ENCODE data around the gene STK4. TPM values are rescaled to one million over a fixed set of nuclear protein-coding genes. Genes with fewer than 3 reads are reported as not detected.

STK4 gene
- total RNA-seq, 1 experiment from 2014 or later, result 60.9 TPM

GRCh38 chr20:44917399-44917798 lies 48.9 kb upstream of the STK4 start:
- peaks cover 22% of the 10 kb centered on the region for H3K36me3 ChIP-seq (ENCODE audit: low read depth)

DNA sequence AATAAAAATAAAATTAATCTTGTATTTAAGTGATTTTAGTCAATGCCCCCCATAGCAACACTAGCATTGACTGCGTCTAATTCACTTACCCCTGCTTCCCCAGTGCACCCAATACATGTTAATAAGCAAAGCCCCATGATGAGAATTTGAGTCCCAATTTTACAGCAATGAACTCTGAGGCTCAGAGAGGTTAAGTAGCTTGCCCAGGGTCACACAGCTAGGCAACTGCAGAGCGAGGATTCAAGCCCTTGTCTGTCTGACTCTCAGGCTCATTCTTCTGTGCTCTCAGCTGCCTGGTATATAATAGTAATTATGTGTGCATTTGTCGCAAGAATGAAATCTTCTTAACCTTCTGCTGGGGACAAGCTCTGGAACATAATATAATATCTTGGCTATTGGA lies 48.0 kb upstream of the STK4 start:
- no TSS peak for BruUV-seq (replicated peaks)
- no peaks in the 10 kb centered on the region for H3K27me3 ChIP-seq (ENCODE audit: insufficient read depth, low read depth)
- no peak overlapping the region for H3K4me3 ChIP-seq
- TF ChIP-seq EZH2 (IDR thresholded peaks at IDR 0.05; ENCODE audit: low read depth), result no peak
- TF ChIP-seq, protein P1, sequence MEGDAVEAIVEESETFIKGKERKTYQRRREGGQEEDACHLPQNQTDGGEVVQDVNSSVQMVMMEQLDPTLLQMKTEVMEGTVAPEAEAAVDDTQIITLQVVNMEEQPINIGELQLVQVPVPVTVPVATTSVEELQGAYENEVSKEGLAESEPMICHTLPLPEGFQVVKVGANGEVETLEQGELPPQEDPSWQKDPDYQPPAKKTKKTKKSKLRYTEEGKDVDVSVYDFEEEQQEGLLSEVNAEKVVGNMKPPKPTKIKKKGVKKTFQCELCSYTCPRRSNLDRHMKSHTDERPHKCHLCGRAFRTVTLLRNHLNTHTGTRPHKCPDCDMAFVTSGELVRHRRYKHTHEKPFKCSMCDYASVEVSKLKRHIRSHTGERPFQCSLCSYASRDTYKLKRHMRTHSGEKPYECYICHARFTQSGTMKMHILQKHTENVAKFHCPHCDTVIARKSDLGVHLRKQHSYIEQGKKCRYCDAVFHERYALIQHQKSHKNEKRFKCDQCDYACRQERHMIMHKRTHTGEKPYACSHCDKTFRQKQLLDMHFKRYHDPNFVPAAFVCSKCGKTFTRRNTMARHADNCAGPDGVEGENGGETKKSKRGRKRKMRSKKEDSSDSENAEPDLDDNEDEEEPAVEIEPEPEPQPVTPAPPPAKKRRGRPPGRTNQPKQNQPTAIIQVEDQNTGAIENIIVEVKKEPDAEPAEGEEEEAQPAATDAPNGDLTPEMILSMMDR (conservative IDR thresholded peaks at IDR 0.05), result no peak
- H3K9me3 ChIP-seq (ENCODE audit: insufficient read depth, low read depth), result no peaks in the 10 kb centered on the region
- ChIA-PET POLR2A (ENCODE audit: unreplicated experiment) (no interaction called here), CTCF (no interaction called here)
- H3K27ac ChIP-seq, result no peak overlapping the region
- no peak overlapping the region for H2AFZ ChIP-seq
- H3K4me2 ChIP-seq, result no peak overlapping the region
- no peaks in the 10 kb centered on the region for H3K4me1 ChIP-seq (replicated peaks; ENCODE audit: insufficient read depth)
- DNase-seq, result no peak
- H3K9me2 ChIP-seq (ENCODE audit: insufficient read depth), result no peaks in the 10 kb centered on the region
- H4K20me1 ChIP-seq (ENCODE audit: insufficient read depth), result no peaks in the 10 kb centered on the region
- H3K36me3 ChIP-seq (ENCODE audit: low read depth), result peaks cover 18% of the 10 kb centered on the region
- intact Hi-C loops (cut with micrococcal nuclease; ENCODE audit: unreplicated experiment), result no loop called here
- H3F3A ChIP-seq (ENCODE audit: insufficient read depth, low read depth), result no peaks in the 10 kb centered on the region
- H3K79me2 ChIP-seq (ENCODE audit: low read depth), result no peaks in the 10 kb centered on the region

More at GRCh38 chr20:44917399-44917798, 48.9 kb upstream of the STK4 start:
- no peaks in the 10 kb centered on the region for H3K4me1 ChIP-seq (replicated peaks; ENCODE audit: insufficient read depth)
- peaks cover 5% of the 10 kb centered on the region; the same call in 1 of the 2 replicates for H3K79me2 ChIP-seq (ENCODE audit: low read depth)
- ChIA-PET POLR2A (ENCODE audit: unreplicated experiment) (interaction anchor here (0.7 kb wide), 1 partner anchor 753 kb away, joined by 3 read pairs; no protein-coding TSS in a partner anchor), CTCF (interaction anchor here (0.5 kb wide), 1 partner anchor 398 kb away, joined by 9 read pairs; no protein-coding TSS in a partner anchor)
- no TSS peak for BruUV-seq (replicated peaks)
- no peak for DNase-seq
- no peaks in the 10 kb centered on the region for H3F3A ChIP-seq (ENCODE audit: insufficient read depth, low read depth)
- no peak overlapping the region for H3K4me3 ChIP-seq
- no peaks in the 10 kb centered on the region for H4K20me1 ChIP-seq (ENCODE audit: insufficient read depth)
- no peaks in the 10 kb centered on the region for H3K27me3 ChIP-seq (ENCODE audit: insufficient read depth, low read depth)
- intact Hi-C loops (cut with micrococcal nuclease; ENCODE audit: unreplicated experiment), result no loop called here
- TF ChIP-seq, protein P1 (conservative IDR thresholded peaks at IDR 0.05), result no peak
- TF ChIP-seq EZH2 (IDR thresholded peaks at IDR 0.05; ENCODE audit: low read depth), result no peak
- H3K9me3 ChIP-seq (ENCODE audit: insufficient read depth, low read depth), result no peaks in the 10 kb centered on the region
- no peak overlapping the region for H2AFZ ChIP-seq
- no peak overlapping the region for H3K27ac ChIP-seq
- H3K9me2 ChIP-seq (ENCODE audit: insufficient read depth), result no peaks in the 10 kb centered on the region
- no peak overlapping the region for H3K4me2 ChIP-seq

DNA sequence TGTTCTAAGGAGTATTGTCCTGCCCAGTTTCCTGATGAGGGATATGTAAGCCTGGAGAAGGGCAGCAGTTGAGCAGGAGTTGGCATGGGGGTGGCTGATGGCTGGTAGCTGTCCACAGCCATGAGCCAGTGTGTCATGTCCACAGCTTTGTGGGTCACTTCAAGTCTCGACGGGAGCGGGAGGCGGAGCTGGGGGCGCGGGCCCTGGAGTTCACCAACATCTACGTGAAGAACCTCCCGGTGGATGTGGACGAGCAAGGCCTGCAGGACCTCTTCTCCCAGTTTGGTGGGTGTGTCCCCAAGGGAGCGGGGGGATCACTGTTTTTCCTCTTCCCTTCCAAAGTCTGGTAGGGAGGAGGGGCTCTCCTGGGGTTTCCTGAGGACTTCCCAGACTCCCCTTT lies 47.6 kb upstream of the STK4 start:
- no peaks in the 10 kb centered on the region for H4K20me1 ChIP-seq (ENCODE audit: insufficient read depth)
- no peak overlapping the region for H3K4me3 ChIP-seq
- H3K27ac ChIP-seq, result no peak overlapping the region
- H3F3A ChIP-seq (ENCODE audit: insufficient read depth, low read depth), result no peaks in the 10 kb centered on the region
- no TSS peak for BruUV-seq (replicated peaks)
- H3K9me3 ChIP-seq (ENCODE audit: insufficient read depth, low read depth), result no peaks in the 10 kb centered on the region
- no peaks in the 10 kb centered on the region for H3K79me2 ChIP-seq (ENCODE audit: low read depth)
- no peak for TF ChIP-seq EZH2 (IDR thresholded peaks at IDR 0.05; ENCODE audit: low read depth)
- TF ChIP-seq, protein P1 (conservative IDR thresholded peaks at IDR 0.05), result no peak
- H3K4me2 ChIP-seq, result no peak overlapping the region
- ChIA-PET POLR2A (ENCODE audit: unreplicated experiment) (no interaction called here), CTCF (no interaction called here)
- H3K9me2 ChIP-seq (ENCODE audit: insufficient read depth), result no peaks in the 10 kb centered on the region
- intact Hi-C loops (cut with micrococcal nuclease; ENCODE audit: unreplicated experiment), result no loop called here
- H2AFZ ChIP-seq, result no peak overlapping the region
- H3K36me3 ChIP-seq (ENCODE audit: low read depth), result peaks cover 14% of the 10 kb centered on the region
- DNase-seq, result no peak
- H3K27me3 ChIP-seq (ENCODE audit: insufficient read depth, low read depth), result no peaks in the 10 kb centered on the region
- H3K4me1 ChIP-seq (replicated peaks; ENCODE audit: insufficient read depth), result no peaks in the 10 kb centered on the region
